ENCODE data around the gene KRT1. TPM values are rescaled to one million over a fixed set of nuclear protein-coding genes. Genes with fewer than 3 reads are reported as not detected.

Gene KRT1
- total RNA-seq, 2 experiments from 2014 or later = not detected

DNA sequence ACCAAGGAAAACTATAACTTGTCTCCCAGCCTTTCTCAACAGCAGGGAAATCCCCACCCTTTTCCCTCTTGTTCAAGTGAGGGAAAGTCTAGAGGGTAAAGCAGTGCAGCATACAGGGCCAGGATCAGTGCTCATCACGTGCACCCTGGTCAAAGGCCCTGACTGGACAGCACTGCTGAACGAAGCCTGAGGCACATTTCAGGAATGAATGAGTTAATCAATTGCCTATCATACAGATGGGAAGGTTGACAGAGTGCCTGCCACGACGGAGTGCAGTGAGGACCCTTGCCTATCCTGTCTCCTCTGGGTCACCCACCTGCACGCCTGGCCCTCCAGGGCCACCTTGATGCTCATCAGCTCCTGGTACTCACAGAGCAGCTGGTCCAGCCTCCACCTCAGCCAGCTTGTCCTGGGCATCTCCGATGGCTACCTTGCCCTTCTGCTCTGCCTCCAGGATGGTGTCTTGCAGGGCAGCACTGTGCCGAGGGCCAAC, 50.2 kb downstream of the KRT1 start:
- DNase-seq (ENCODE audit: low spot score) = no peak
- no peak overlapping the region for H3K4me3 ChIP-seq (ENCODE audit: low read depth, low read length, poor library complexity, severe bottlenecking)
- ChIA-PET POLR2A (no interaction called here), CTCF (ENCODE audit: unreplicated experiment) (no interaction called here)
- no peaks in the 10 kb centered on the region for H3K4me1 ChIP-seq (ENCODE audit: insufficient read depth, low read length, poor library complexity, severe bottlenecking)
- TF ChIP-seq, protein P1, sequence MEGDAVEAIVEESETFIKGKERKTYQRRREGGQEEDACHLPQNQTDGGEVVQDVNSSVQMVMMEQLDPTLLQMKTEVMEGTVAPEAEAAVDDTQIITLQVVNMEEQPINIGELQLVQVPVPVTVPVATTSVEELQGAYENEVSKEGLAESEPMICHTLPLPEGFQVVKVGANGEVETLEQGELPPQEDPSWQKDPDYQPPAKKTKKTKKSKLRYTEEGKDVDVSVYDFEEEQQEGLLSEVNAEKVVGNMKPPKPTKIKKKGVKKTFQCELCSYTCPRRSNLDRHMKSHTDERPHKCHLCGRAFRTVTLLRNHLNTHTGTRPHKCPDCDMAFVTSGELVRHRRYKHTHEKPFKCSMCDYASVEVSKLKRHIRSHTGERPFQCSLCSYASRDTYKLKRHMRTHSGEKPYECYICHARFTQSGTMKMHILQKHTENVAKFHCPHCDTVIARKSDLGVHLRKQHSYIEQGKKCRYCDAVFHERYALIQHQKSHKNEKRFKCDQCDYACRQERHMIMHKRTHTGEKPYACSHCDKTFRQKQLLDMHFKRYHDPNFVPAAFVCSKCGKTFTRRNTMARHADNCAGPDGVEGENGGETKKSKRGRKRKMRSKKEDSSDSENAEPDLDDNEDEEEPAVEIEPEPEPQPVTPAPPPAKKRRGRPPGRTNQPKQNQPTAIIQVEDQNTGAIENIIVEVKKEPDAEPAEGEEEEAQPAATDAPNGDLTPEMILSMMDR (conservative IDR thresholded peaks at IDR 0.05; ENCODE audit: low read length) = no peak
- no peak for TF ChIP-seq EZH2phosphoT487 (IDR thresholded peaks at IDR 0.05; ENCODE audit: borderline replicate concordance, low read depth, low read length)
- intact Hi-C loops (cut with micrococcal nuclease; ENCODE audit: unreplicated experiment) = no loop called here
- H2AFZ ChIP-seq (ENCODE audit: low read length) = no peak overlapping the region
- no TSS peak for BruUV-seq (replicated peaks)
- H3K79me2 ChIP-seq (ENCODE audit: insufficient read depth, low read depth, low read length) = no peaks in the 10 kb centered on the region
- no peaks in the 10 kb centered on the region for H3K9me3 ChIP-seq (ENCODE audit: low read length)
- no peaks in the 10 kb centered on the region for H4K20me1 ChIP-seq (ENCODE audit: insufficient read depth, low read length)
- H3K4me2 ChIP-seq (ENCODE audit: low read length) = no peak overlapping the region
- H3K36me3 ChIP-seq (ENCODE audit: insufficient read depth, low read length) = no peaks in the 10 kb centered on the region
- no peak overlapping the region for H3K27ac ChIP-seq (ENCODE audit: low read depth, low read length, poor library complexity, severe bottlenecking)
- no peaks in the 10 kb centered on the region for H3K9me2 ChIP-seq (ENCODE audit: insufficient read depth, low read length)

DNA sequence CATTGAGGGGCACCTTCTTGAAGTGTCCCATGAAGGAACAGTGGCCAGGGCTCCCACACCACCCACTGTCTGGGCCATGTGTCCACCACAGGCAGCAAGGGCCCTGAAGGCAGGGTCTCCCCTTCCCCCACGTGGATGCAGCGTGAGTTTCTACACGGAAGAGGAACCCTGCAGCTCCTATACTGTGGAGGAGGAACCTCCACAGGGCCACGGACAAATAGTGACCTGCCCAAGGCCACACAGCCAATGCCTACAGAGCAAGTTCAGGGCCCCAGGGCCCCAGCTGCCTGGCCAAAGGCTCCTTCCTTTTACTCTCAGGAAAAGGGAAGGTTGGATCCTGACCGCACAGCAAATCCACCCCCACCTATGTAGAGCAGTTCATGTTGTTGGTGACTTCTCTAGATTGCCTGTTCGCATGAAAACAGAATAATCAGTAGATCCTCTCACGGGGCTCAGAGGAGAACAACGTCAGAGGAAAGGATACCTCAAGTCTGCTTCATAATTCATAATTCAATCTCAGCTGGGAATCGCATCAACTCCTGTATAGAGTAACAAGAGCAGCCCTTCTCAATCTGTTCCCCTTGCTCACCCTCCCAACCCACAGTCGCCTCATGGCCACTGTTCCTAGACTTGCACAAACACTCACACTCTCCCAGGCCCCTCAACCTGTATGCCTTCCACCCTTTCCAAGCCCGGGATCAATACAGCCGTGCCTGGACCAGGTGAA, 50.8 kb downstream of the KRT1 start:
- Histone ChIP-seq H3K9me3 (ENCODE audit: low read length) (no peaks in the 10 kb centered on the region), H3K4me3 (ENCODE audit: low read depth, low read length, poor library complexity, severe bottlenecking) (no peak overlapping the region), H3K4me1 (ENCODE audit: insufficient read depth, low read length, poor library complexity, severe bottlenecking) (no peaks in the 10 kb centered on the region), H4K20me1 (ENCODE audit: insufficient read depth, low read length) (no peaks in the 10 kb centered on the region), H3K27ac (ENCODE audit: low read depth, low read length, poor library complexity, severe bottlenecking) (no peak overlapping the region), H3K9me2 (ENCODE audit: insufficient read depth, low read length) (no peaks in the 10 kb centered on the region), H2AFZ (ENCODE audit: low read length) (no peak overlapping the region), H3K36me3 (ENCODE audit: insufficient read depth, low read length) (no peaks in the 10 kb centered on the region), H3K4me2 (ENCODE audit: low read length) (no peak overlapping the region), H3K79me2 (ENCODE audit: insufficient read depth, low read depth, low read length) (no peaks in the 10 kb centered on the region)
- no peak for DNase-seq (ENCODE audit: low spot score)
- CTCF ChIA-PET (ENCODE audit: unreplicated experiment) = no interaction called here
- BruUV-seq (replicated peaks) = no TSS peak
- intact Hi-C loops (cut with micrococcal nuclease; ENCODE audit: unreplicated experiment) = no loop called here
- POLR2A ChIA-PET = no interaction called here
- TF ChIP-seq, protein P1 (conservative IDR thresholded peaks at IDR 0.05; ENCODE audit: low read length) = no peak
- TF ChIP-seq EZH2phosphoT487 (IDR thresholded peaks at IDR 0.05; ENCODE audit: borderline replicate concordance, low read depth, low read length) = no peak

DNA sequence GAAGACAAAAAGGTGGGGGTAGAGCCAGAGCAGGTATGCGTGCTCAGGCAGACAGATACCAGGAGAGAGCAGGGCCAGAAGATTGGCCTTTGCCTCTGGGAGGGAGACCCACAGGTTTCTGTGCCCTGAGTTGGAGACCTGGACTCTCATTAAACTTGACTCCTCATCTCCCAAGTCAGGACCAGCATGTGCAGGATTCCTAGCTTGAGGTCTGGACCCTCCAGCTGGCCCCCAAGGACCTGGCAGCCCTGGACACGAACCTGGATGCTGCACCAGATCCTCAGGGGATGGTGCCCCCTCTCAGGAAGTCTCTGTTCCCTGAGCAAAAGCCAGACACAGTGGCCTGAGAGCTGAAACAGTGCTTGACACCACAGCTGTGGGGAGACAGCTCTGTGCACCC, 51.4 kb downstream of the KRT1 start:
- Histone ChIP-seq H3K27ac (ENCODE audit: low read depth, low read length, poor library complexity, severe bottlenecking) (no peak overlapping the region), H2AFZ (ENCODE audit: low read length) (no peak overlapping the region), H3K79me2 (ENCODE audit: insufficient read depth, low read depth, low read length) (no peaks in the 10 kb centered on the region), H3K4me3 (ENCODE audit: low read depth, low read length, poor library complexity, severe bottlenecking) (no peak overlapping the region), H3K4me2 (ENCODE audit: low read length) (no peak overlapping the region), H3K4me1 (ENCODE audit: insufficient read depth, low read length, poor library complexity, severe bottlenecking) (no peaks in the 10 kb centered on the region), H3K9me2 (ENCODE audit: insufficient read depth, low read length) (no peaks in the 10 kb centered on the region), H3K36me3 (ENCODE audit: insufficient read depth, low read length) (no peaks in the 10 kb centered on the region), H4K20me1 (ENCODE audit: insufficient read depth, low read length) (no peaks in the 10 kb centered on the region), H3K9me3 (ENCODE audit: low read length) (no peaks in the 10 kb centered on the region)
- intact Hi-C loops (cut with micrococcal nuclease; ENCODE audit: unreplicated experiment) = no loop called here
- ChIA-PET CTCF (ENCODE audit: unreplicated experiment) (no interaction called here), POLR2A (no interaction called here)
- TF ChIP-seq EZH2phosphoT487 (IDR thresholded peaks at IDR 0.05; ENCODE audit: borderline replicate concordance, low read depth, low read length) = no peak
- TF ChIP-seq, protein P1 (conservative IDR thresholded peaks at IDR 0.05; ENCODE audit: low read length) = no peak
- no TSS peak for BruUV-seq (replicated peaks)
- no peak for DNase-seq (ENCODE audit: low spot score)

Measured in OCI-LY7 (cell line).